Lower leg skin (tissue), 3 donors: ENCODE results near the gene TRIM34.

Experiments
- CTCF ChIP-seq, 3 donors: fragments of 450-650 bp; IDR thresholded peaks; one replicate each; pipeline ENCODE4 v1.5.1; 2016; ENCODE audit warnings: antibody characterized with exemption in 3 of 3, mild to moderate bottlenecking in 3 of 3, moderate library complexity in 2 of 3
- POLR2A ChIP-seq, 2 donors: fragments of 450-650 bp; IDR thresholded peaks; one replicate each; pipeline ENCODE4 v1.6.1; 2016 to 2017; ENCODE audit warnings: antibody characterized with exemption in 2 of 2, mild to moderate bottlenecking in 1 of 2, moderate library complexity in 1 of 2

GRCh38 chr11:5689551-5689983 is 64.8 kb downstream of the TRIM34 start, which contains the start of gene TRIM22:
- TF ChIP-seq CTCF (IDR thresholded peaks at IDR 0.05): no peak
- no peak for TF ChIP-seq POLR2A (IDR thresholded peaks at IDR 0.05)
